Nephron (organoid): ENCODE results near the gene MAGI1.

Source experiments
- H3K27ac Mint-ChIP-seq, 3 experiments: 2 replicates each; pipeline ENCODE4 v1.8.0; 2020; ENCODE audit warnings: mixed read lengths in 3 of 3, mild to moderate bottlenecking in 2 of 3, moderate library complexity in 1 of 3
- H3K27me3 Mint-ChIP-seq: 2 replicates; pipeline ENCODE4 v1.8.0; 2021; ENCODE audit warnings: low read depth, mild to moderate bottlenecking, moderate library complexity, mixed read lengths
- H3K36me3 Mint-ChIP-seq: 2 replicates; pipeline ENCODE4 v1.8.0; 2020; ENCODE audit warnings: low read depth, mixed read lengths
- H3K4me1 Mint-ChIP-seq: 2 replicates; pipeline ENCODE4 v1.8.0; 2020; ENCODE audit warnings: mixed read lengths
- H3K4me3 Mint-ChIP-seq, 3 experiments: 2 replicates each; pipeline ENCODE4 v1.8.0; 2020; ENCODE audit warnings: mild to moderate bottlenecking in 3 of 3, mixed read lengths in 3 of 3, moderate library complexity in 2 of 3
- H3K9me3 Mint-ChIP-seq: 2 replicates; pipeline ENCODE4 v1.8.0; 2020; ENCODE audit warnings: mixed read lengths
- TF ChIP-seq, protein P1 (sequence below), 3 experiments: fragments of 200-600 bp; sonication (generic); IDR thresholded peaks; one replicate each; pipeline ENCODE4 v1.5.0; 2021; ENCODE audit warnings: antibody characterized with exemption in 3 of 3; ENCODE audit not compliant: unreplicated experiment in 3 of 3

The MAGI1 gene

GRCh38 chr3:65443739-65444446 is 594.8 kb downstream of the MAGI1 start:
- Mint-ChIP-seq H3K4me3 (no peak overlapping the region), H3K27me3 (no peaks in the 10 kb centered on the region), H3K27ac (no peak overlapping the region), H3K36me3 (peaks cover 4% of the 10 kb centered on the region), H3K4me1 (peaks cover 4% of the 10 kb centered on the region), H3K9me3 (no peaks in the 10 kb centered on the region)
- TF ChIP-seq, protein P1, sequence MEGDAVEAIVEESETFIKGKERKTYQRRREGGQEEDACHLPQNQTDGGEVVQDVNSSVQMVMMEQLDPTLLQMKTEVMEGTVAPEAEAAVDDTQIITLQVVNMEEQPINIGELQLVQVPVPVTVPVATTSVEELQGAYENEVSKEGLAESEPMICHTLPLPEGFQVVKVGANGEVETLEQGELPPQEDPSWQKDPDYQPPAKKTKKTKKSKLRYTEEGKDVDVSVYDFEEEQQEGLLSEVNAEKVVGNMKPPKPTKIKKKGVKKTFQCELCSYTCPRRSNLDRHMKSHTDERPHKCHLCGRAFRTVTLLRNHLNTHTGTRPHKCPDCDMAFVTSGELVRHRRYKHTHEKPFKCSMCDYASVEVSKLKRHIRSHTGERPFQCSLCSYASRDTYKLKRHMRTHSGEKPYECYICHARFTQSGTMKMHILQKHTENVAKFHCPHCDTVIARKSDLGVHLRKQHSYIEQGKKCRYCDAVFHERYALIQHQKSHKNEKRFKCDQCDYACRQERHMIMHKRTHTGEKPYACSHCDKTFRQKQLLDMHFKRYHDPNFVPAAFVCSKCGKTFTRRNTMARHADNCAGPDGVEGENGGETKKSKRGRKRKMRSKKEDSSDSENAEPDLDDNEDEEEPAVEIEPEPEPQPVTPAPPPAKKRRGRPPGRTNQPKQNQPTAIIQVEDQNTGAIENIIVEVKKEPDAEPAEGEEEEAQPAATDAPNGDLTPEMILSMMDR (IDR thresholded peaks at IDR 0.05; ENCODE audit: unreplicated experiment in 3 of 3), result no peak

DNA sequence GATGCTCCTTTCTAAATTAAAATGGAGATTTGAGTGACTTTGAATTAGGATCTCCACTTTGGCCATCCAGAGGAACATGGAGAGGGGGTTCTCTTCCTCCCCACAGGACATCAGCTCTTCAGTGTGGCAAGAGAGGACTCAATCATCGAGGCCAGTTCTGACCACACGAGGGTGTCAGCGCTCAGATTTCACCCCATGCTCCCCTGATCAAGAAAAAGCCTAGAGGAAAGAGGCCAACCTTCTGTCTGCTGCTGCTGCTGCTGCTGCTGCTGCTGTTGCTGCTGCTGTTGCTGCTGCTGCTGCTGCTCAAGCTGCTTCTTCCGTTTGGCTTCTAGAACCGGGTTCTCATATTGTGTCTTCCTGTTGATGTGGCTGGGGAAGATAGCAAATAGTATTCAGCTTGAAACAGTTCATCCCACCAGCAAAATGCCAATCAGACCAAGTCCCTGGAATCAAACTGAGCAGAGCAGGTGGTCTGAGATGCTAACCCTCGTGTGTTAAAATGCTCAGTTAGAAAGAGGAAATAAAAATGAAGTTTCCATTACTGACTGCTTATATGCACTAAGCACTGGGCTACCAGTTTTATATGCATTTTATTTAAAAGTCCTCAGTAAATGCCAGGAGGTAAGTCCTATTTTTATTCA is 599.0 kb downstream of the MAGI1 start:
- H3K4me3 Mint-ChIP-seq, result no peak overlapping the region
- TF ChIP-seq, protein P1 (IDR thresholded peaks at IDR 0.05; ENCODE audit: unreplicated experiment in 3 of 3), result peak; percentile 60 to 64 (median 64)
- peaks cover 21% of the 10 kb centered on the region for H3K36me3 Mint-ChIP-seq
- H3K9me3 Mint-ChIP-seq, result no peaks in the 10 kb centered on the region
- H3K27me3 Mint-ChIP-seq, result no peaks in the 10 kb centered on the region
- no peak overlapping the region for H3K27ac Mint-ChIP-seq
- H3K4me1 Mint-ChIP-seq, result peaks cover 4% of the 10 kb centered on the region

DNA sequence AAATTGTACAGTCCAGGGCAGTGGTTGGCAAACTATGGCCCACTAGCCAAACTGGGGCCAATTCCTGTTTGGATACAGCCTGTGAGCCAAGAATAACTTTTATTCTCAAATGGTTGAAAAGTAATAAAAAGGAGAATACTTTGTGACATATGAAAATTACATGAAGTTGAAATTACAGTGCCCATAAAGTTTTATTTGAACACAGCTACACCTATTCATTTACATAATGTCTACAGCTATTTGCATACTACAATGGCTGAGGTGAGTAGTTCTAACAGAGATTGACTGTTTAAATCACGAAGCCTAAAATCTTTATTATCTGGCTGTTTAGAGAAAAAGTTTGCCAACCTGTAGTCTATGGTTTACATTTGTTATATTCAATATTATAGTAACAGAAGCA is 600.1 kb downstream of the MAGI1 start:
- H3K4me3 Mint-ChIP-seq, result no peak overlapping the region
- no peak overlapping the region for H3K27ac Mint-ChIP-seq
- TF ChIP-seq, protein P1 (IDR thresholded peaks at IDR 0.05; ENCODE audit: unreplicated experiment in 3 of 3), result no peak
- H3K36me3 Mint-ChIP-seq, result peaks cover 24% of the 10 kb centered on the region
- H3K27me3 Mint-ChIP-seq, result no peaks in the 10 kb centered on the region
- H3K9me3 Mint-ChIP-seq, result no peaks in the 10 kb centered on the region
- peaks cover 4% of the 10 kb centered on the region for H3K4me1 Mint-ChIP-seq

DNA sequence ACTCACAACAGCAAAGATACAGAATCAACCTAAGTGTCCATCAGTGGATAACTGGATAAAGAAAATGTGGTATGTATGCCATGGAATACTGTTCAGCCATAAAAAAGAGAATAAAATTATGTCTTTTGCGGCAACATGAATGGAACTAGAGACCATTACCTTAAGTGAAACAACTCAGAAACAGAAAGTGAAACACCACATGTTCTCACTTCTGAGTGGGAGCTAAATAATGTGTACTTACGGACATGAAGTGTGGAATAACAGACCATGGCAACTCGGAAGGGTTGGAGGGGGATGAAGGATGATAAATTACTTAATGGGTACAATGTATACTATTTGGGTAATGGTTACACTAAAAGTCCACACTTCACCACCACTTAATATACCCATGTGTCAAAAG is 600.6 kb downstream of the MAGI1 start:
- Mint-ChIP-seq H3K4me3 (no peak overlapping the region), H3K36me3 (peaks cover 24% of the 10 kb centered on the region), H3K9me3 (no peaks in the 10 kb centered on the region), H3K27me3 (no peaks in the 10 kb centered on the region), H3K4me1 (peaks cover 4% of the 10 kb centered on the region), H3K27ac (no peak overlapping the region)
- TF ChIP-seq, protein P1 (IDR thresholded peaks at IDR 0.05; ENCODE audit: unreplicated experiment in 3 of 3), result no peak

- TF ChIP-seq, protein P1 (IDR thresholded peaks at IDR 0.05; ENCODE audit: unreplicated experiment in 3 of 3), result peak; percentile 34 to 63 (median 50)
- H3K9me3 Mint-ChIP-seq, result no peaks in the 10 kb centered on the region
- H3K27me3 Mint-ChIP-seq, result no peaks in the 10 kb centered on the region
- H3K4me1 Mint-ChIP-seq, result peaks cover 4% of the 10 kb centered on the region
- peaks cover 32% of the 10 kb centered on the region for H3K36me3 Mint-ChIP-seq
- H3K27ac Mint-ChIP-seq, result no peak overlapping the region
- no peak overlapping the region for H3K4me3 Mint-ChIP-seq
Measured at GRCh38 chr3:65436580-65436979, 602.1 kb downstream of the MAGI1 start.

- TF ChIP-seq, protein P1 (IDR thresholded peaks at IDR 0.05; ENCODE audit: unreplicated experiment in 3 of 3), result no peak
- no peak overlapping the region for H3K27ac Mint-ChIP-seq
- no peaks in the 10 kb centered on the region for H3K27me3 Mint-ChIP-seq
- H3K4me3 Mint-ChIP-seq, result no peak overlapping the region
- H3K4me1 Mint-ChIP-seq, result no peaks in the 10 kb centered on the region
- H3K9me3 Mint-ChIP-seq, result no peaks in the 10 kb centered on the region
- peaks cover 48% of the 10 kb centered on the region for H3K36me3 Mint-ChIP-seq
Measured at GRCh38 chr3:65433480-65433879, 605.2 kb downstream of the MAGI1 start.
